ENCODE results near the gene BACE2.

Gene BACE2

GRCh38 chr21:41170859-41171609 lies 3.1 kb downstream of the BACE2 start (continued):
- TF ChIP-seq ZNF664 (tag by site-specific recombination; IDR thresholded peaks at IDR 0.05) (no peak), ZFHX2 (tag by site-specific recombination; conservative IDR thresholded peaks at IDR 0.05) (no peak), PRDM4 (tag by site-specific recombination; IDR thresholded peaks at IDR 0.05) (no peak), FEZF1 (tag by site-specific recombination; IDR thresholded peaks at IDR 0.05) (no peak), ZNF311 (tag by site-specific recombination; IDR thresholded peaks at IDR 0.05; ENCODE audit: borderline replicate concordance) (no peak), REPIN1 (tag by site-specific recombination; IDR thresholded peaks at IDR 0.05; ENCODE audit: low read depth) (no peak), ZBTB11 (tag by site-specific recombination; conservative IDR thresholded peaks at IDR 0.05; ENCODE audit: low read depth) (no peak), ZNF148 (tag by site-specific recombination; IDR thresholded peaks at IDR 0.05; ENCODE audit: borderline replicate concordance) (no peak), ZNF239 (tag by site-specific recombination; IDR thresholded peaks at IDR 0.05) (no peak), REST (tag by site-specific recombination; IDR thresholded peaks at IDR 0.05) (no peak), ATF2 (tag by site-specific recombination; IDR thresholded peaks at IDR 0.05; ENCODE audit: low read depth) (no peak), ZNF391 (tag by site-specific recombination; IDR thresholded peaks at IDR 0.05; ENCODE audit: borderline replicate concordance, low read depth) (no peak)
